ENCODE results near the gene SLC2A2. TPM values are rescaled to one million over a fixed set of nuclear protein-coding genes. Genes with fewer than 3 reads are reported as not detected.

SLC2A2 gene
- total and polyA plus RNA-seq, 7 experiments from 2014 or later = not detected

DNA sequence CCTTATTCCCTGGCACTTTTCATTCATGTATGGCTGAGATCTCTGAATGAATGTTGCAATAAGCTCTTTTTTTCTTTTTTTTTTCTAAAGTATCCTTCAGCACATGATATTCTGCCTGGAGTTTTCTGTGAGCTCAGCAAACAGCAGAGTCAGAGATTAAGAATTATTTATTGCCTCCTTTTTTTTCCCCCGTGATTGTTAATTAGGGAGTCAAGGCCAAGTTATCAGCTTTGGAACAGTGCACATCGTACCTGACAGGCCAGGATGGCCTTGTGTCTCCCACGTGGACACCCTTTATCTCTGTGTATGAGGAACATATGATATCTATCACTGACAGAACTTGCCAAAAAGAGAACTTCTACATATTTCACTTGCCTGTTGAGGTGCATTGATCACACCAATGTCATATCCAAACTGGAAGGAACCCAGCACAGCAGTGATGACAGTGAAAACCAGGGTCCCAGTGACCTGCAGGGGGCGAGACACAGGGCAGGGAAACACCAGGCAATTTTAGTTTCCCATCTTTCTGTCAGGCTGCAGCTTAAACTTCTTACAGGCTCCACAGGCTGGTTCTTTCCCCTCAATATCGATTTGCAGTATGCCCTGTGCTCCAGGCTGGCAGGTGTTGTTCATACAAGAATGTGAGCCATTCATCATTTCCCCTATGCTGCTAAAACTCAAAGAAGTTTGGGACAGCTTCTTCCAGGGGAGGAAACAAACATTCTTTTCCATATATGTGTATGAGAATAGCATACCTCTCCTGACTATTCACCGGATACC, 8.2 kb downstream of the SLC2A2 start:
- Mint-ChIP-seq H3K9me3 (no peaks in the 10 kb centered on the region), H3K4me3 (no peak overlapping the region), H3K27ac (no peak overlapping the region), H3K27me3 (peaks cover 10 to 37% (median 24%) of the 10 kb centered on the region in 5 donors), H3K4me1 (peaks cover 0 to 2% (median 0%) of the 10 kb centered on the region in 7 donors), H3K36me3 (no peaks in the 10 kb centered on the region)
- ATAC-seq (no peak), DNase-seq (no peak)
- intact Hi-C loops (cut with micrococcal nuclease) = no loop called here
- Histone ChIP-seq H3K36me3 (ENCODE audit: control insufficient read depth in 2 of 3, insufficient read depth in 3 of 3, low read length in 3 of 3) (no peaks in the 10 kb centered on the region), H3K4me3 (ENCODE audit: low read length) (no peak overlapping the region), H3K4me1 (ENCODE audit: control insufficient read depth in 2 of 2, insufficient read depth in 2 of 2, low read length in 2 of 2) (no peaks in the 10 kb centered on the region), H3K27me3 (ENCODE audit: control insufficient read depth in 2 of 2, insufficient read depth in 2 of 2, low read length in 2 of 2) (no peaks in the 10 kb centered on the region), H3K9me3 (ENCODE audit: control insufficient read depth in 2 of 3, low read length in 3 of 3) (no peaks in the 10 kb centered on the region), H3K27ac (ENCODE audit: low read depth, low read length) (no peak overlapping the region)
- ChIA-PET POLR2A (interaction anchor here (0.6 kb wide), 1 partner anchor 43 kb away, joined by 5 read pairs; no protein-coding TSS in a partner anchor), CTCF (no interaction called here)

DNA sequence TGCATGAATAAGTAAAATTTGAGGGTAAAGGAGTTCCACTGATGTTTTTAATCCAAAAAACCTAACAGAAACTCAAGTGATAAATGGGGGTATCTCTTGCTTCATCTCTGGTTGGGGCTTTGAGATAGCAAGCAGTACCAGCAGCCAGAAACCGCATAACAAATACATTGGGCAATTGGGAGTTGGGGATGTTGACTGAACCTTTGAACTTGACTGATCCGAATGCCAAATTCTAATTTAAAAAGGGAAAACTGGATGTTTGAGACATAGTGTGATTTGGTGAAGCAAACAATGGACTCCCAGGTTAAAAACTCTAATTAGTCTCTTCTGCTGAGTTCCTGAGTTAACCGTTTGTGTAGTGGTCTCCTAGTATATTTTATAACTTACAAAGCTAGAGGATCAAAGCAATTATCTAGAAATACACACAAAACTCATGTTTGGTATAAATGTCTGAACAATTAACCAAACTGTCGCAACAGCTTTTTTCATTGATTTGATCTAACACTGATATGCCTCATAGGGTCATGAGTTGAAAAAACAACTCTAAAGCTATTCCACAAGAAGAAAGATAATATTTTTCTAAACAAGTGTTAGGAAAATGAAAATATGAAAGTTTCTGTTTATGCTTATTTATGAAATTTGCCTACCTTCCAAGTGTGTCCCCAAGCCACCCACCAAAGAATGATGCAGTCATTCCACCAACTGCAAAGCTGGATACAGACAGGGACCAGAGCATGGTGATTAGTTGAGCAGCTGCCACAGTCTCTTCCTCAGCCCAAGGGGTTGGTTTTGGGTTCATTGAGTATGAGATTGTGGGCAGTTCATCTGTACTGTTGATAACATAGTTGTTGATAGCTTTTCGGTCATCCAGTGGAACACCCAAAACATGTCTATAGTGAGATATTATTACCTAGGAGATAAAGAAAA, 12.4 kb downstream of the SLC2A2 start:
- Histone ChIP-seq H3K4me3 (ENCODE audit: low read length) (no peak overlapping the region), H3K36me3 (ENCODE audit: control insufficient read depth in 2 of 3, insufficient read depth in 3 of 3, low read length in 3 of 3) (no peaks in the 10 kb centered on the region), H3K27me3 (ENCODE audit: control insufficient read depth in 2 of 2, insufficient read depth in 2 of 2, low read length in 2 of 2) (no peaks in the 10 kb centered on the region), H3K9me3 (ENCODE audit: control insufficient read depth in 2 of 3, low read length in 3 of 3) (no peaks in the 10 kb centered on the region), H3K27ac (ENCODE audit: low read depth, low read length) (no peak overlapping the region), H3K4me1 (ENCODE audit: control insufficient read depth in 2 of 2, insufficient read depth in 2 of 2, low read length in 2 of 2) (no peaks in the 10 kb centered on the region)
- intact Hi-C loops (cut with micrococcal nuclease) = no loop called here
- Mint-ChIP-seq H3K4me1 (peaks cover 0 to 2% (median 0%) of the 10 kb centered on the region in 7 donors), H3K27me3 (peaks cover 7 to 30% (median 18%) of the 10 kb centered on the region in 5 donors), H3K36me3 (no peaks in the 10 kb centered on the region), H3K27ac (no peak overlapping the region), H3K9me3 (peaks cover 0 to 4% (median 0%) of the 10 kb centered on the region in 11 donors), H3K4me3 (no peak overlapping the region)
- ATAC-seq (no peak), DNase-seq (no peak)
- ChIA-PET POLR2A (no interaction called here), CTCF (interaction anchor here (0.5 kb wide), 1 partner anchor 10 kb away, joined by 3 read pairs; no protein-coding TSS in a partner anchor)

DNA sequence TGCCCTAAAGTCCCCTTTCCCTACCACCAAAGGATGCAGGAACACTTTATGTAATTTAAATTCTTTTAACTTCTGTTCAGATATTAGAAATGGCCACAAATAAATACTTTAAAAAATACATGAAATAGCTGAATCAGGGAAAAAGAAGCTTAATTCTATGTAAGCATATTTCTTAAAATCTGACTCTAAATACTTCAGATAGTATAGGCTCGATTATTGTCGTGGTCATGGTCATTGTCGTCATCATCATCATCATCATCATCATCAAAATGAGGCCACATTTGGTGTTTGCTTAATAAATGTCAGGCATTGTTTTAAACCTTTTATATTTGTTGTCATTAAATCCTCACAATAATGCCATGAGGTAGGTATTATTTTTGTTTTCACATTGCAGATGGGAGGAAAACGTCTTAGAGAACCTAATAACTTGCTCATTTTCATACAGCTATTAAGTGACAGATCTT, 14.6 kb downstream of the SLC2A2 start:
- peaks cover 7 to 26% (median 18%) of the 10 kb centered on the region in 5 donors for H3K27me3 Mint-ChIP-seq
- Histone ChIP-seq H3K4me1 (ENCODE audit: control insufficient read depth in 2 of 2, insufficient read depth in 2 of 2, low read length in 2 of 2) (no peaks in the 10 kb centered on the region), H3K4me3 (ENCODE audit: low read length) (no peak overlapping the region), H3K36me3 (ENCODE audit: control insufficient read depth in 2 of 3, insufficient read depth in 3 of 3, low read length in 3 of 3) (no peaks in the 10 kb centered on the region), H3K27ac (ENCODE audit: low read depth, low read length) (no peak overlapping the region), H3K9me3 (ENCODE audit: control insufficient read depth in 2 of 3, low read length in 3 of 3) (no peaks in the 10 kb centered on the region), H3K27me3 (ENCODE audit: control insufficient read depth in 2 of 2, insufficient read depth in 2 of 2, low read length in 2 of 2) (no peaks in the 10 kb centered on the region)
- H3K4me3 Mint-ChIP-seq = no peak overlapping the region
- no peak overlapping the region for H3K27ac Mint-ChIP-seq
- intact Hi-C loops (cut with micrococcal nuclease) = no loop called here
- POLR2A ChIA-PET = interaction anchor here (0.7 kb wide), 1 partner anchor 1412 kb away, joined by 3 read pairs; no protein-coding TSS in a partner anchor
- DNase-seq (no peak), ATAC-seq (no peak)
- H3K36me3 Mint-ChIP-seq = no peaks in the 10 kb centered on the region
- CTCF ChIA-PET = no interaction called here
- H3K4me1 Mint-ChIP-seq = peaks cover 0 to 4% (median 0%) of the 10 kb centered on the region in 7 donors
- peaks cover 0 to 4% (median 0%) of the 10 kb centered on the region in 11 donors for H3K9me3 Mint-ChIP-seq

GRCh38 chr3:171011109-171011872, 15.2 kb downstream of the SLC2A2 start:
- POLR2A ChIA-PET = no interaction called here

GRCh38 chr3:171007316-171007715, 19.2 kb downstream of the SLC2A2 start:
- Mint-ChIP-seq H3K4me1 (peaks cover 0 to 2% (median 0%) of the 10 kb centered on the region in 7 donors), H3K9me3 (peaks cover 0 to 4% (median 0%) of the 10 kb centered on the region in 11 donors), H3K36me3 (no peaks in the 10 kb centered on the region), H3K27me3 (peaks cover 3 to 22% (median 12%) of the 10 kb centered on the region in 5 donors), H3K27ac (no peak overlapping the region), H3K4me3 (no peak overlapping the region)
- Histone ChIP-seq H3K4me3 (ENCODE audit: low read length) (no peak overlapping the region), H3K27me3 (ENCODE audit: control insufficient read depth in 2 of 2, insufficient read depth in 2 of 2, low read length in 2 of 2) (no peaks in the 10 kb centered on the region), H3K27ac (ENCODE audit: low read depth, low read length) (no peak overlapping the region), H3K36me3 (ENCODE audit: control insufficient read depth in 2 of 3, insufficient read depth in 3 of 3, low read length in 3 of 3) (no peaks in the 10 kb centered on the region), H3K9me3 (ENCODE audit: control insufficient read depth in 2 of 3, low read length in 3 of 3) (no peaks in the 10 kb centered on the region), H3K4me1 (ENCODE audit: control insufficient read depth in 2 of 2, insufficient read depth in 2 of 2, low read length in 2 of 2) (no peaks in the 10 kb centered on the region)
- ATAC-seq (no peak), DNase-seq (no peak)
- POLR2A ChIA-PET = no interaction called here
- CTCF ChIA-PET = no interaction called here
- intact Hi-C loops (cut with micrococcal nuclease) = no loop called here

More at GRCh38 chr3:171011109-171011872, 15.2 kb downstream of the SLC2A2 start:
- no peaks in the 10 kb centered on the region for H3K4me1 ChIP-seq (ENCODE audit: control insufficient read depth in 2 of 2, insufficient read depth in 2 of 2, low read length in 2 of 2)
- ATAC-seq = no peak
- intact Hi-C loops (cut with micrococcal nuclease) = no loop called here
- H3K9me3 ChIP-seq (ENCODE audit: control insufficient read depth in 2 of 3, low read length in 3 of 3) = no peaks in the 10 kb centered on the region
- DNase-seq = no peak
- Mint-ChIP-seq H3K27me3 (peaks cover 7 to 27% (median 18%) of the 10 kb centered on the region in 5 donors), H3K4me1 (peaks cover 0 to 4% (median 0%) of the 10 kb centered on the region in 7 donors), H3K4me3 (no peak overlapping the region), H3K9me3 (peaks cover 0 to 4% (median 0%) of the 10 kb centered on the region in 11 donors), H3K36me3 (no peaks in the 10 kb centered on the region), H3K27ac (no peak overlapping the region)
- no peaks in the 10 kb centered on the region for H3K27me3 ChIP-seq (ENCODE audit: control insufficient read depth in 2 of 2, insufficient read depth in 2 of 2, low read length in 2 of 2)
- no peak overlapping the region for H3K27ac ChIP-seq (ENCODE audit: low read depth, low read length)
- H3K36me3 ChIP-seq (ENCODE audit: control insufficient read depth in 2 of 3, insufficient read depth in 3 of 3, low read length in 3 of 3) = no peaks in the 10 kb centered on the region
- CTCF ChIA-PET = no interaction called here
- H3K4me3 ChIP-seq (ENCODE audit: low read length) = no peak overlapping the region

DNA sequence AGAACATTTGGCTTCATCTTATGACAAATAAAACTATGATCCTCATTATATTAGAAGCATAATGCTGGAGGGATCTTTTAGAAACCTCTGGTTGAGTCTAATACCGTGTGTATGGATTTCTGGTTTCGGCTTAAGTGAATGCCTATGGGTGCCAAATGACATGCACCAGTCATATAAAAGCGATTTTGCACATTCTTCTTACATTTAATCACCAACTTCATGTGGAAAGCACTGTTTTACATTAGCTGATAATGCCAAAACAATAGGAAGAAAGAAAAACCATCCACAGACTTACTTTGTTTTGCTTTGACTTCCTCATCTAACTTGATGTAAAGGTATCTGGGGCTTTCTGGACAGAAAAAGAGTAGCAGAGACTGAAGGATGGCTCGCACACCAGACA, 20.9 kb downstream of the SLC2A2 start:
- CTCF ChIA-PET = no interaction called here
- no peaks in the 10 kb centered on the region for H3K4me1 ChIP-seq (ENCODE audit: control insufficient read depth in 2 of 2, insufficient read depth in 2 of 2, low read length in 2 of 2)
- ATAC-seq (no peak), DNase-seq (no peak)
- H3K9me3 Mint-ChIP-seq = no peaks in the 10 kb centered on the region
- no peaks in the 10 kb centered on the region for H3K9me3 ChIP-seq (ENCODE audit: control insufficient read depth in 2 of 3, low read length in 3 of 3)
- H3K27me3 ChIP-seq (ENCODE audit: control insufficient read depth in 2 of 2, insufficient read depth in 2 of 2, low read length in 2 of 2) = no peaks in the 10 kb centered on the region
- POLR2A ChIA-PET = no interaction called here
- no peak overlapping the region for H3K27ac ChIP-seq (ENCODE audit: low read depth, low read length)
- no peak overlapping the region for H3K27ac Mint-ChIP-seq
- H3K27me3 Mint-ChIP-seq = peaks cover 0 to 14% (median 0%) of the 10 kb centered on the region in 5 donors
- no peak overlapping the region for H3K4me3 ChIP-seq (ENCODE audit: low read length)
- intact Hi-C loops (cut with micrococcal nuclease) = no loop called here
- H3K4me3 Mint-ChIP-seq = no peak overlapping the region
- no peaks in the 10 kb centered on the region for H3K36me3 Mint-ChIP-seq
- H3K36me3 ChIP-seq (ENCODE audit: control insufficient read depth in 2 of 3, insufficient read depth in 3 of 3, low read length in 3 of 3) = no peaks in the 10 kb centered on the region
- peaks cover 0 to 2% (median 0%) of the 10 kb centered on the region in 7 donors for H3K4me1 Mint-ChIP-seq
